Activated CD4-positive, alpha-beta T cell treated with anti-CD3 and anti-CD28 coated beads, Interleukin-2, Interleukin-4, amounts not matched to agents 100 ng/mL and 50 ng/mL, durations not matched to agents 16 hours and 8 hours (primary cell): ENCODE results near the gene ZC3H11A.
"Not testable (repeated sequence)": the region's sequence is repeated elsewhere in the genome, so short reads cannot be mapped to it uniquely, and the experiment has no call there.

Experiments used
- DNase-seq: peaks from one replicate; pipeline ENCODE4 v3.0.0-alpha.2; 2020; ENCODE audit warnings: low spot score

The ZC3H11A gene

DNA sequence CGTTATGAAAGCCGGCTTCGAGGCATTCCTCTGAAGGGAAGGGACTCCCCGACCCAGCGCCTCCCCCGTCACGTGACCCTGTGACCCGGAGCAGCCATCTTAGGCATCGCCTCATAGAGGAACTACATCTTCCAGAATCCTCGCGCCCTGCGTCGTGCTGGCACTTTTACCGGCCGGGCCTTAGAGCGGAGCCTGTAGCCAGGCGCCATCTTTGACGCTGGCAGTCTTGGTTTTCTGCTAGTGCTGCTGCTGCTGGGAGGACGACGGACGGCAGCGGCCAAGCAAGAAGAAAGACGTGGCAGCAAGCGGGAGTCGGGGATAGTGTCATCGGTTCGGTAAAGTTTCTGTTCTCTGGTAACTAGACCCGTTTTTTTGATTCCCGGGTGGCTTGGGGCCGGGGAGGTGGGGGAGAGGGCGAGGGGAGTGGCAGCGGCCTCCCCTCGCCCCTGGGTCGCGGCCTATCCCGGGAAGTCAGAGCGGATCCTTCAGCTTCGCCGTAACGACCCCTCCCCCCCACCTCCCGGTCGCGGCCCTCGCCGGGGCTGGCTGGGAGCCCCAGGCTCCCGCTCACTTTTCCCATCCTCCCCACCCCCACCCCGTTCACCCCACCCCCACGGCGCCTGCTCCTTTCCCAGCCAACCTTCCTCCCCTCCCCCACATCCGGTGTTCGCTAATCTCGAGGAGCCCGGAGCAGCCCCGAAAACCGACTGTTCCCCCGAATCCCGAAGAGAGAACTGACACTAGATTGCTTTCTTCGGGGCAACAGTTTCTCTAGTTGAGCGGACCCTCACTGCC is at the start of gene ZC3H11A, which contains the start of gene ZBED6:
Gene ZC3H11A, plus strand, starts transcription at position 183 of the 795 bp plus-strand sequence. CDS start 21,448 bp downstream, outside the sequence.
Gene ZBED6, plus strand, starts transcription at position 183 of the 795 bp plus-strand sequence. CDS start 1,900 bp downstream, outside the sequence.
- DNase-seq, result peak; percentile 99

DNA sequence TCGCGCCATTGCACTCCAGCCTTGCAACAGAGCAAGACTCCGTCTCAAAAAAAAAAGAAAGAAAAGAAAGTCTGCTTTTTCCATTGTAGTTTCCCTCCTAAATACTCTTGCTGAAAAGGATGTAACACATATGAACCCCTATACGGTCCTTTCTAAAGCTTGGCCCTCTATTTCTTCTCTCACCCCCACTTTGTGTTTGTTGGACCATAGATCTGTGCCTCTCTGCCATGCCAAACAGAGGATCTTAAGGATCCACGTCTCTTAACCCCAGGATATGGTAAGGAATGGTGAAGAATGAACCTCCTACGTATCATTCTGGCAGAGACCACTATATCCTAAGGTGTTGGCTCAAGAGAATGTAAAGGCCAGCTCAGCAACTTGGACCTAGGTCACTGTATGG is 49.1 kb upstream of the ZC3H11A start:
- DNase-seq, result no peak

DNA sequence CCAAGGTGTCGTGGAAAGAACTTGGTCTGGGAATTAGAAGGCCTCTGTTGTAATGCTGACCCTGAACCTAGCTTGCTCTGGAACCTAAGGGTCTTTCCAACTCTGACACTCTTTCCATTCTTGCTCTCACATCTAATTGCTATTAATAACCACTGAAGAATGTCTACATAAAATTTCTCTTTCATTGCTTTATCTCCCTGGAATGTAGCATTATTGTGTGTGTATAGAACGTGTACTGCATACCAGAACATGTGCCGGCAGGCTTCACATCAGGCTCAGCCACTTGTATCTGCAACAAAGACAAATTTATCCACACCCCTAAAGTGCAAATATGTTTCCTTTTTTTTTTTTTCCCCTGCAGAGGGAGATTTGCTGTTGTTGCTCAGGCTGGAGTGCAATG is 44.4 kb upstream of the ZC3H11A start:
- no peak for DNase-seq

- not testable (repeated sequence) for DNase-seq
Measured at GRCh38 chr1:203751618-203752361, 43.6 kb upstream of the ZC3H11A start.

DNA sequence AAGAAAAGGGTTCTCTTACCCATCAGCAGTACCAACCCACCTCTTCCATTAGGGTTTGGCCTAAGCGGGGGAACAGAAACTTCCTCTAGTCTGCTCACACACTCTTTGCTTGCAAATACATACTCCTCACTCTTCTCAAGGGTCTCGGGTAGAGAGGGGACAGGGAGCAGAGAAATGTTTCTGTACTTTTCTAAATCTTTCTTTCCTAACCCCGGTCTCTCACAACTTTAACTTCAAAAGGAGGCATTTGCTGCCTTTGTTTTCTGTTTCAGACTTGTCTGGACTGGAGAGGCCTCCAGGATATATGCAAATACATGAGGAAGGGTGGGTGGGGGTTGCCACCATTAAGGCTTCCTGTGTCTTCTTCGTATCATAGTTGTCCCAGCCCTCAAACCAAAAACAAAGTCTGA is 41.0 kb upstream of the ZC3H11A start:
- no peak for DNase-seq

- no peak for DNase-seq
Measured at GRCh38 chr1:203756036-203756435, 39.4 kb upstream of the ZC3H11A start.

DNA sequence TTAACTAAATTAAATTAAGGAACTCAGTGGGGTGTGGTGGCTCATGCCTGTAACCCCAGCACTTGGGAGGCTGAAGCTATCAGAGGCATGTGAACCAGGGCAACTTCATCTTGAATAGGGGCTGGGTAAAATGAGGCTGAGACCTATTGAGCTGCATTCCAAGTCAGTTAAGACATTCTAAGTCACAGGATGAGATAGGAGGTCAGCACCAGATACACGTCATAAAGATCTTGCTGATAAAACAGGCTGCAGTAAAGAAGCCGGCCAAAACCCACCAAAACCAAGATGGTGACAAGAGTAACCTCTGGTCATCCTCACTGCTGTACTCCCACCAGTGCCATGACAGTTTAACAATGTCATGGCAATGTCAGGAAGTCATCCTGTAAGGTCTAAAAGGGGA is 36.7 kb upstream of the ZC3H11A start:
- DNase-seq, result not testable (repeated sequence)

- no peak for DNase-seq
Measured at GRCh38 chr1:203760506-203760905, 34.9 kb upstream of the ZC3H11A start.

DNA sequence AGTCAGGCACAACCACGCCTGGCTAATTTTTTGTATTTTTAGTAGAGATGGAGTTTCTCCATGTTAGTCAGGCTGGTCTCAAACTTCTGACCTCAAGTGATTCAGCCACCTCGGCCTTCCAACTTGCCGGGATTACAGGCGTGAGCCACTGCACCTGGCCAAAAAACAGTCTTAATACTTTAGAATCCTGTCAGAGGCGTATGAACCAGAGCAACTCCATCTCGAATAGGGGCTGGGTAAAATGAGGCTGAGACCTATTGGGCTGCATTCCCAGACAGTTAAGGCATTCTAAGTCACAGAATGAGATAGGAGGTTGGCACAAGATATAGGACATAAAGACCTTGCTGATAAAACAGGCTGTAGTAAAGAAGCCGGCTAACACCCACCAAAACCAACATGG is 33.5 kb upstream of the ZC3H11A start:
- not testable (repeated sequence) for DNase-seq

DNA sequence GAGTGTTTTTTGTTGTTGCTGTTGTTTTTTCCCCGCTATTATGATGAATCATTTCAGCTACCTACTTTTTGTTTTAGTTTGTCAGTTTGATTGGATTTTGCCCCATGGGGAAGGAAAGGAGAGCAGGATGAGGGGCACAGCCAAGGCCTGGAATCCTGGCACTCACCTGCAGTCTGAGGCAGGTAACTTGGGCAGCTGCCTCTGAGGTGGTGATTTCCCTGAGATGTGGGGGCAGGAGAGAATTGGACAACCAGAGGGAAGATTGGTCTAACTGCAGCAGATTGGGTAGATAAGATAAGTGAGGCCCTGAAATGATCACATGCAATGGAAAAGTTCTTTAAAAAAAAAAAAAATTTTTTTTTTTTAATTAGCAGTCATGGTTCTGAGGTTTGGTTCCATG is 31.9 kb upstream of the ZC3H11A start:
- DNase-seq, result no peak

DNA sequence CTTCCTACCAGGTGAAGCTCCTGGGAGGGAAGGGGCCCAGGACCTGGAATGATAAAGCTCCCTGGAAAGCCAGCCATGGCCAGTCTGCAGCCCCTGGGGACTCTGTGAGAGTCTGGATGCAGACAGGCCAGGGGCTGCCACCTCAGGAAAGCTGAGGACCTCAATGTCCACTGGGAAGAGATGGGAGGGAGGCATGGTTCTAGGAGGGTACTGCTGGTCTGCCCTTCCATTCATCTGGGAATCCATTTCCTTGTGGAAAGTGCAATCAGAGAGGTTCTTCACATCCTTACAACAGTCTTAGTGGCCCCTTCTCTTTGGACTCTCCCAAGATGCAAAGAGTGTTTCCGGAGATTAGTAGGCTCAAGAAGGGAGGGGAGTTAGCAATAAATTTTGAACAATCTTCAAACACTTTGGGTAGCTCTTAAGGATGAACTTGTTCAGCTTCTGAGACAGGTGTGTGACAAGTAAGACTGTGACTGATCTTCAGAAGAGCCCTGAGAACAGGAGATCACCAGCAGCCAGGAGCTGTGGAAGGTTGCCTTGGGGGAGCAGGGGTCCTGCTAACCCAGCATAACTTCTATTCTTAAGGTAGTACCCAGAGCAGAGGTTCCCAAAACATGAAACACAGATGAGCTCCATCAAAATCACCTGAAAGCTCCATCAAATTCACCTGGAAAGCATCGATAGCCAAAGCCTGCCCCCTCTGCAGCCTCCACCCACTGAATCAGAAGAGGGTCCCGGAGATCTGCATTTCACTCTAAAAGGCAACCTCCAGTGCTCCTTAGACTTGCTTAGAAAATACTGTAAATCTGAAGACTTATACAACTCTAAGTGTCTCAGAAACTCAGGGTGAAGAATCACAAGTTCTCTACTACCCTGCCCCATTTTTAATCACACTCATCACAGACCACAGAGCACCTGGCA is 31.1 kb upstream of the ZC3H11A start:
- DNase-seq, result peak; percentile 4

- DNase-seq, result peak; percentile 91
Measured at GRCh38 chr1:203765029-203765837, 30.2 kb upstream of the ZC3H11A start, which contains the start of gene LAX1. Gene LAX1 (plus strand): TSS chr1:203765183. CDS start chr1:203765566, 383 bp downstream.

- DNase-seq, result no peak
Measured at GRCh38 chr1:203768256-203768655, 27.2 kb upstream of the ZC3H11A start.

GRCh38 chr1:203769505-203770343 is 25.7 kb upstream of the ZC3H11A start:
- no peak for DNase-seq

DNA sequence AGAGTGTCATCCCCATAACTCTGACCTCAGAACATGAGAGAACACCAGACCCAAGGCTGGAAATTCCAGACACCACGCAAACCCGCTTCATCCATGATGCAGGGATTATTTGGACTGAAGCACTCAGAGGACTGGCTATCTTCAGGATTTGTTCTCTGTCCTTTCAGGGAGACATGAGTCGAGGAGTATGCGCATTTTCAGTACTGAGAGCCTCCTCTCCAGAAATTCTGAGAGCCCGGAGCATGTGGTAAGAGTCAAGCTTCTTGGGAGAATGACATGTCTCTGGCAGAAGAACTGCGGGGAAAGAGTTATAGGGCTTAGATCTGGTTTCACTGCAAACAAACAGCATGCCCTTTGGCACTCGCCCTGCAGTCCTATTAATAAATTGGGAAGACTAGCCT is 23.5 kb upstream of the ZC3H11A start:
- no peak for DNase-seq

DNA sequence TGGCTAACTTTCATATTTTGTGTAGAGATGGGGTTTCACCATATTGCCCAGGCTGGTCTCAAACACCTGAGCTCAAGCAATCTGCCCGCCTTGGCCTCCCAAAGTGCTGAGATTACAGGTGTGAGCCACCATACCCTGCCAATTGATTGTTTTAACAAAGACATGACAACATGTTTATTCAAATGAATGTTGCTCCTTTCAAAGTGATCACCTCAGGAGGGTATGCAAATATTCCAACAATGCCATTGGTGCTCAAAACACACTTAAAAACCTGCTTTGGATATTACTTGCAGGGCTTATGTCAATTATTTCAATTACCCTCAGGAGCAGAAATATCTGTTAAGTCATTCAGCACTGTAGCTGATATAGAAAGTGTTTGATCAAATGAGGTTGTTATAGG is 22.6 kb upstream of the ZC3H11A start:
- DNase-seq, result no peak

DNA sequence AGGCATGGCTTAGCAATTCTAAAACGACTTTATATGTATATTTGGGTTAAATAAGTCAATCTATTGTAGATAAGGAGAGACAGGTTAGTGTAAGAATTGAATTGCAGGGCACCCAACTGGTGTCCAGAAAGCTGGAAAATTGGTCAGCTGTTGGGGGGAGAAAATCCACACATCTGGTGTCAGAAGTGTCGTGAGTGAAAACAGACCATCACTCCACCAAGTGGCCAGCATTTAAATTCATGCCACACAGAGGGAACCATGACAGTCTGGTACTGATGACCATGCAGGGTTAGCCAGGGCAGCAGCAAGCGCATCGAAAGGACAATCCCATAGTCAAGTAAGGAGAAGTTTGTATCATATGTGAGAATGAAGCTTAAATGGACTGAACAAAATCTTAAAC is 18.8 kb upstream of the ZC3H11A start:
- DNase-seq, result no peak

DNA sequence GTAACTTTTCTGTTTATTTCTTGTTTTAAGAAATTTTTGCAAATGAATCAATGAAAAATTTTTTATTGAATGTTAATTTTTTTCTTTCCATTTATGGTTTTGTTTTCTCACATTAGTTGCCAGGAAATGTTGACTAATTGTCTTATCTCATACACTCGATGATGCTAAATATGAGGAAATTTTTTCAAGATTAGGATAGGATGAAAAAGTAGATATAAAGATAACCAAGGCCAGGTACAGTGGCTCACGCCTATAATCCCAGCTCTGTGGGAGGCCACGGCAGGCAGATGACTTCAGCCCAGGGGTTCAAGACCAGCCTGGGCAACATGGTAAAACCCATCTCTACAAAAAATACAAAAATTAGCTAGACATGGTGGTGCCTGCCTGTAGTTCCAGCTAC is 17.8 kb upstream of the ZC3H11A start:
- no peak for DNase-seq

GRCh38 chr1:203778146-203778545 is 17.3 kb upstream of the ZC3H11A start:
- no peak for DNase-seq

GRCh38 chr1:203778789-203779188 is 16.6 kb upstream of the ZC3H11A start:
- no peak for DNase-seq
